MM.1S (cell line): Measurements from ENCODE around the gene PLD4.

Source experiments
- EZH2phosphoT487 ChIP-seq: fragments of 300-600 bp; sonication (generic); IDR thresholded peaks from 2 replicates; pipeline ENCODE4 v1.6.1; 2018; ENCODE audit warnings: antibody characterized with exemption, low read length
- TF ChIP-seq, protein P1 (sequence below): fragments of 300-600 bp; sonication (generic); IDR thresholded peaks from 2 replicates; pipeline ENCODE4 v1.5.1; 2016; ENCODE audit warnings: antibody characterized with exemption, low read length, mixed read lengths

DNA sequence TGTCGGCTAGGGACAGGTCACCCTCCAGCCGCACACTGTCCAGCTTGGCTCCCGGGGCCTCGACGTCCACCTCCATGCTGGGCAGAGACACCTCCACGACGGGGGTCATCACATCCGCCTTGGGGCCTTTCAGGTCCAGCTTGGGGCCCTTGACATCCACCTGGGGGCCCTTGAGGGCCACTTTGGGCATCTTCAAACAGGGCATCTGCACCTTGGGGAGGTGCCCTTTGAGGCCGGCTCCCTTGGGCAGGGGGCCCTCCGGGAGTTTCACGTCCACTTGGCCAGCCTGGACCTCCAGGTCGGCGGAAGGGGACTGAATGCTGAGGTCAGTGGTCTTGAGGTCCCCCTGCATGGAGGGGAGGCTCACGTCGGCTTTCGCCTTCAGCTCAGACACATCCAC is 17.9 kb downstream of the PLD4 start:
- TF ChIP-seq, protein P1, sequence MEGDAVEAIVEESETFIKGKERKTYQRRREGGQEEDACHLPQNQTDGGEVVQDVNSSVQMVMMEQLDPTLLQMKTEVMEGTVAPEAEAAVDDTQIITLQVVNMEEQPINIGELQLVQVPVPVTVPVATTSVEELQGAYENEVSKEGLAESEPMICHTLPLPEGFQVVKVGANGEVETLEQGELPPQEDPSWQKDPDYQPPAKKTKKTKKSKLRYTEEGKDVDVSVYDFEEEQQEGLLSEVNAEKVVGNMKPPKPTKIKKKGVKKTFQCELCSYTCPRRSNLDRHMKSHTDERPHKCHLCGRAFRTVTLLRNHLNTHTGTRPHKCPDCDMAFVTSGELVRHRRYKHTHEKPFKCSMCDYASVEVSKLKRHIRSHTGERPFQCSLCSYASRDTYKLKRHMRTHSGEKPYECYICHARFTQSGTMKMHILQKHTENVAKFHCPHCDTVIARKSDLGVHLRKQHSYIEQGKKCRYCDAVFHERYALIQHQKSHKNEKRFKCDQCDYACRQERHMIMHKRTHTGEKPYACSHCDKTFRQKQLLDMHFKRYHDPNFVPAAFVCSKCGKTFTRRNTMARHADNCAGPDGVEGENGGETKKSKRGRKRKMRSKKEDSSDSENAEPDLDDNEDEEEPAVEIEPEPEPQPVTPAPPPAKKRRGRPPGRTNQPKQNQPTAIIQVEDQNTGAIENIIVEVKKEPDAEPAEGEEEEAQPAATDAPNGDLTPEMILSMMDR: no peak
- TF ChIP-seq EZH2phosphoT487: no peak
